BJ (cell line): Measurements from ENCODE around the gene TAF6. TPM values are rescaled to one million over a fixed set of nuclear protein-coding genes. Genes with fewer than 3 reads are reported as not detected.

Source experiments
- CTCF ChIA-PET: fragments of 350-600 bp; formaldehyde crosslinking; extraction: SDS; loops from one replicate; lab custom pipeline; 2021; ENCODE audit warnings: antibody characterized with exemption, inconsistent platforms; lab: Yijun Ruan, JAX
- POLR2A ChIA-PET: fragments of 300-600 bp; sonication (Branson Sonifier 250); formaldehyde crosslinking; extraction: SDS; loops from one replicate; lab custom pipeline; 2021; ENCODE audit warnings: antibody characterized with exemption; lab: Charles Lee
- DNase-seq: peaks from one replicate; pipeline ENCODE4 v3.0.0-alpha.2; 2011; ENCODE audit warnings: low read depth
- H3K27me3 ChIP-seq: 2 replicates; pipeline ENCODE4 v1.6.0; 2011; ENCODE audit warnings: low read length; ENCODE audit not compliant: control insufficient read depth, insufficient read depth
- H3K36me3 ChIP-seq: 2 replicates; pipeline ENCODE4 v1.5.1; 2011; ENCODE audit warnings: low read length; ENCODE audit not compliant: control insufficient read depth, insufficient read depth
- H3K4me3 ChIP-seq: 2 replicates; pipeline ENCODE4 v1.5.1; 2011; ENCODE audit warnings: low read depth, mild to moderate bottlenecking, control low read depth, low read length
- polyA plus RNA-seq: library from polyadenylated mRNA; depleted of rRNA; stranded (reverse); fragments of >200 nt; gene quantifications from 2 replicates; pipeline ENCODE4 v1.2.3, GENCODE V29; 2011
- TF ChIP-seq, protein P1 (sequence below): IDR thresholded peaks from 2 replicates; pipeline ENCODE4 v1.5.1; 2011; ENCODE audit warnings: low read depth, mild to moderate bottlenecking, control low read depth, inconsistent platforms, low read length, moderate library complexity; ENCODE audit not compliant: insufficient read depth

TAF6 gene
- polyA plus RNA-seq, 1 experiment = 39.5 TPM

DNA sequence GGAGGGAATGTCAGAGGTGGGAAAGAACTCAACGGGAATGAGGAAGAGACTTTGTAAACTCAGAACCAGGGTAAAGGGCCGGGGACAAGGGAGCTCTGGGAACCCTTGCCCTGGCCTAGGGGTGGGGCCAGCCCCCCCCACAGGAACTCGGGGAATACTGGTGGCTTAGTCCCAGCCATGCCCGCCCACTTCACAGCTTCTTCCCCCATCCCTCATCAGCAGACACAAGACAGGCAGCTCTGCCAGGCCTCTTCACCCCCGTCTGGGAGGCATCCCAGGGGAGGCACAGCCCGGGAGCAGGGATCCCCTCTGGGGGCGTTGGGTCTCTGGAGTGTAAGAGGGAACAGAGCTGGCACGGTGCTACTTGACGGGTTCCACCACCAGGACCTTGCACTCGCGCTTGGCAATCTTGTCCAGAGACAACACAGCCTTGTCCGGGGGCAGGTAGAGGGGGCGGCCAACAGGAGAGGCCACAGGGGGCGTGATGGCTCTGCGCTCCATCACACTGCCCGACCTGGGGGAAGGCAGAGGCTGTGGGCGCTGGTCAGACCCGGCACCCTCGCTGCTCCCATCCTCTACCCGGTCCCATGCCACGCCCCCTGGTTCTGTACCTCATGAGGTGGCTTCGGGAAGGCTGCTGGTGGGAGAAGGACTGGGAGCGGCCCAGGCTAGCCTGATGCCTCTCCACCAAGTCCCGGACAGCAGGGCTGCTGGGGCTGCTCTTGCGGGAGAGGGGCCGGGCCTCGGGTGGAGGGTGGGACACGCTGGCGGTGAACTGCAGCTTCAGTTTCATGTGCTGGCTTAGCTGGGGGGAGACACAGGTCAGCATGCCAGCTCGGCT lies 35.7 kb upstream of the TAF6 start:
- Histone ChIP-seq H3K36me3 (peaks cover 11% of the 10 kb centered on the region), H3K27me3 (no peaks in the 10 kb centered on the region), H3K4me3 (no peak overlapping the region)
- ChIA-PET POLR2A (no interaction called here), CTCF (interaction anchor here (0.5 to 1.8 kb wide), 3 partner anchors 22 to 551 kb away, joined by 3 to 7 read pairs (median 6); no protein-coding TSS in a partner anchor)
- no peak for DNase-seq
- TF ChIP-seq, protein P1, sequence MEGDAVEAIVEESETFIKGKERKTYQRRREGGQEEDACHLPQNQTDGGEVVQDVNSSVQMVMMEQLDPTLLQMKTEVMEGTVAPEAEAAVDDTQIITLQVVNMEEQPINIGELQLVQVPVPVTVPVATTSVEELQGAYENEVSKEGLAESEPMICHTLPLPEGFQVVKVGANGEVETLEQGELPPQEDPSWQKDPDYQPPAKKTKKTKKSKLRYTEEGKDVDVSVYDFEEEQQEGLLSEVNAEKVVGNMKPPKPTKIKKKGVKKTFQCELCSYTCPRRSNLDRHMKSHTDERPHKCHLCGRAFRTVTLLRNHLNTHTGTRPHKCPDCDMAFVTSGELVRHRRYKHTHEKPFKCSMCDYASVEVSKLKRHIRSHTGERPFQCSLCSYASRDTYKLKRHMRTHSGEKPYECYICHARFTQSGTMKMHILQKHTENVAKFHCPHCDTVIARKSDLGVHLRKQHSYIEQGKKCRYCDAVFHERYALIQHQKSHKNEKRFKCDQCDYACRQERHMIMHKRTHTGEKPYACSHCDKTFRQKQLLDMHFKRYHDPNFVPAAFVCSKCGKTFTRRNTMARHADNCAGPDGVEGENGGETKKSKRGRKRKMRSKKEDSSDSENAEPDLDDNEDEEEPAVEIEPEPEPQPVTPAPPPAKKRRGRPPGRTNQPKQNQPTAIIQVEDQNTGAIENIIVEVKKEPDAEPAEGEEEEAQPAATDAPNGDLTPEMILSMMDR = no peak

DNA sequence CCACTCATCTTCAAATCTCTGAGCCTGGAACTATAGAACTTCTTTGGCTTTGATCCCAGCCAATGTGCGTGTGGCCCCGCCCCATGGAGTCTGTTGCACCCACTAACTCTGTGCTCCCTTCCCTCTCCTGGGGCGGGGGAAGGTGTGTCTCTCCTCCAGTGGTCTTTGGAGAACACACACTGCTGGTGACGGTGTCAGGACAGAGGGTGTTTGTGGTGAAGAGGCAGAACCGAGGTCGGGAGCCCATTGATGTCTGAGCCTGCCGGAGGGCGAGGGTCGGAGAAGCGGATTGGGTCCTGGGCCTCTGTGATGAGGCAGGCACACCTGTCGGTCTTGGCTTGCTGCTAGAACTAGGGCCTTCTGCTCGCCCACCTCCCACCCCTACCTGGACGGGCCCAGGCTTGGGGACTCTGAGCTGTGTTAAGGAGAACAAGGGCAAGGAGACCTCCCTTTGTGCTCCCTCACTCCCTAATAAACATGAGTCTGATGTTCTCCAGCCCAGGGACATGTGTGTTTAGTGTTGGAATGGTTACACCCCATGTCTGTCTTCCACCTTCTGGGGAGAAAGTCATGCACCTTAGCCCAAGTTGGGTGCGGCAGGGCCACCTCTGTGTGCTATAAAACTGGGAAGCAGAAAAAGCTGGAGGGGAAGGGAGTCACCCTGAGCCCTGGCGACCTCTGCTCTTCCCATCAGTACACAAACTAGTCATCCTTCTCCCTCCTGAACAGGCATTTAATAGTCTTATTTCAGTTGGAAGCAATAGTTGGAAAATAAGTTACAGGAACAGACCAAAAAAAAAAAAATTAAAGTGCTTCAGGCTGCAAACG lies 34.8 kb upstream of the TAF6 start:
- POLR2A ChIA-PET = no interaction called here
- peaks cover 11% of the 10 kb centered on the region for H3K36me3 ChIP-seq
- no peak overlapping the region for H3K4me3 ChIP-seq
- CTCF ChIA-PET = interaction anchor here (1.1 kb wide), 1 partner anchor 21 kb away, joined by 7 read pairs; no protein-coding TSS in a partner anchor
- no peaks in the 10 kb centered on the region for H3K27me3 ChIP-seq
- TF ChIP-seq, protein P1 = no peak
- no peak for DNase-seq

DNA sequence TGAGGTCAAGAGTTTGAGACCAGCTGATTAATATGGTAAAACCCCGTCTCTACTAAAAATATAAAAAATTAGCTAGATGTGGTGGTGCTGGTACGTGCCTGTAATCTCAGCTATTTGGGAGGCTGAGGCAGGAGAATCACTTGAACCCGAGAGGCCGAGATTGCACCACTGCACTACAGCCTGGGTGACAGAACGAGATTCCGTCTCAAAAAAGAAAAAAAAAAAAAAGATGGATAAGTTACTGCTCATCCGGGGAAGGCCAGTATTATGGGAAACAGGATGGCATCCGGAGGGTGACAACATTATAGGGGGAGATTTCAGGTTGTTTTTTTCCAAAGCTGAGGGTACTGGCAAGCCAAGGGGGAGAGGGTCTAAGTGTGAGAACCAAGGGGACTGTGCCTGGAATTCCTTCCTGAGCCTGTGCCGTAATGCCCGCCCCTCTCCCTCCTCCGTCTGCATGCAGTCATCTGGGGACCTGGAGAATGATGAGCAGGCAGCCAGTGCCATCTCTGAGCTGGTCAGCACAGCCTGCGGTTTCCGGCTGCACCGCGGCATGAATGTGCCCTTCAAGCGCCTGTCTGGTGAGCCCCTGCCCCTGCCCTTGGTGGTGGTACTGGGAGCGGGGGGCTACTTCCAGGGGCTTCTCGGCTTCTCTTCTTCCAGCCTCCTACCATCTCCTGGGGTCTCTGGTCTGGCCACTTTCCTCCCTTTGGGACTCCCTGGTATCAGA lies 33.9 kb upstream of the TAF6 start:
- CTCF ChIA-PET = no interaction called here
- H3K4me3 ChIP-seq = no peak overlapping the region
- no peak for DNase-seq
- POLR2A ChIA-PET = no interaction called here
- TF ChIP-seq, protein P1 = no peak
- no peaks in the 10 kb centered on the region for H3K27me3 ChIP-seq
- H3K36me3 ChIP-seq = peaks cover 11% of the 10 kb centered on the region

DNA sequence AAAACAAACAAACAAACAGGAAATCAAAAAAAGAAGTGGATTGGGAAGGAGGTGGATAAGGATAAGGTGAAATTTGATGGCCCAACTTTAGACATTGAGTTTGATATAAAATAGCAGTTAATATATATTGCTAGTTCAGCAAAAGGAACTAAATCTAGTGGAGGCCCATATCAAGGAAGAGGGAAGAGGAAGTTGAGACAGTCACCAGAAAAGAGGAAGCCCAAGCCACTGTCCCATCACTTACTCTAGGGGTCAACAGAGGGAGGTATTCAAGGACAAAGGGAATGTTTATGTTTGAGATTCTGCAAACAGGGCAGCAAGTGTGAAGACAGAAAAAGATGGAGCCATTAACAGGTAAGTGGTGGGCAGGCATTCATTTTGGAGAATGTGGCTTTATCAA lies 33.2 kb upstream of the TAF6 start:
- ChIA-PET CTCF (no interaction called here), POLR2A (no interaction called here)
- peaks cover 11% of the 10 kb centered on the region for H3K36me3 ChIP-seq

More for the DNA sequence above, 33.2 kb upstream of the TAF6 start:
- DNase-seq = no peak
- TF ChIP-seq, protein P1 = no peak
- Histone ChIP-seq H3K4me3 (no peak overlapping the region), H3K27me3 (no peaks in the 10 kb centered on the region)
